HepG2 (cell line): Measurements from ENCODE around the gene CHKA. TPM values are rescaled to one million over a fixed set of nuclear protein-coding genes. Genes with fewer than 3 reads are reported as not detected.

Experiments
- CREB1 ChIP-seq, 2 experiments: fragments of 450-650 bp in 1 of 2; IDR thresholded peaks; 2 replicates each; pipeline ENCODE4 v1.6.1; 2016 to 2017; ENCODE audit warnings: control low read depth in 1 of 2, mild to moderate bottlenecking in 1 of 2, missing compliant biosample characterization in 1 of 2, missing genetic modification characterization in 1 of 2
- ISL2 ChIP-seq: sonication (generic); formaldehyde crosslinking; IDR thresholded peaks from 2 replicates; pipeline ENCODE4 v1.5.0; 2020; ENCODE audit warnings: missing genetic modification reagents
- KLF9 ChIP-seq: IDR thresholded peaks from 2 replicates; pipeline ENCODE4 v1.6.1; 2016; ENCODE audit warnings: low read depth
- MYC ChIP-seq: sonication (generic); formaldehyde crosslinking; IDR thresholded peaks from 2 replicates; pipeline ENCODE4 v1.9.0; 2021; ENCODE audit warnings: missing genetic modification reagents, borderline replicate concordance
- MYNN ChIP-seq: sonication (generic); formaldehyde crosslinking; IDR thresholded peaks from 2 replicates; pipeline ENCODE4 v1.4.0; 2020; ENCODE audit warnings: mild to moderate bottlenecking, low read depth, missing genetic modification reagents
- TCF7 ChIP-seq: sonication (generic); IDR thresholded peaks from 2 replicates; pipeline ENCODE4 v1.6.1; 2016; ENCODE audit warnings: antibody characterized with exemption, low read depth
- U2AF2 ChIP-seq: fragments of 200-400 bp; formaldehyde crosslinking; IDR thresholded peaks from 2 replicates; pipeline ENCODE4 v1.6.1; 2017; ENCODE audit warnings: low read depth, mild to moderate bottlenecking, low read length
- ZNF446 ChIP-seq: sonication (generic); formaldehyde crosslinking; IDR thresholded peaks from 2 replicates; pipeline ENCODE4 v1.5.0; 2020; ENCODE audit warnings: mild to moderate bottlenecking, missing genetic modification reagents
- ZNF484 ChIP-seq: sonication (generic); formaldehyde crosslinking; IDR thresholded peaks from 2 replicates; pipeline ENCODE4 v1.5.1; 2020; ENCODE audit warnings: mild to moderate bottlenecking, low read depth, missing genetic modification reagents, borderline replicate concordance
- ZNF761 ChIP-seq: sonication (generic); formaldehyde crosslinking; conservative IDR thresholded peaks from 2 replicates; pipeline ENCODE4 v1.4.0; 2020; ENCODE audit warnings: mild to moderate bottlenecking, missing genetic modification reagents
- polyA plus RNA-seq, 8 experiments: library from polyadenylated mRNA; depleted of rRNA in 3 of 8; stranded (reverse) in 7 of 8; unstranded in 1 of 8; fragments of >200 nt; fragmentation: Illumina TruSeq in 4 of 8; extraction: Trizol in 4 of 8; gene quantifications; 2 replicates each; pipeline versions ENCODE4 v1.2.1 to v1.2.3, GENCODE V29; 2011 to 2016; ENCODE audit warnings: low read depth in 4 of 8, missing spikeins in 1 of 8, mixed read lengths in 1 of 8; ENCODE audit not compliant: insufficient read depth in 1 of 8
- total RNA-seq, 5 experiments: library from RNA; depleted of rRNA; stranded (reverse); fragments of >200 nt; fragmentation: Illumina TruSeq; extraction: Trizol; gene quantifications; 2 replicates each; pipeline ENCODE4 v1.2.3, GENCODE V29; 2016; ENCODE audit warnings: low read depth in 1 of 5
- TF ChIP-seq, protein P1 (sequence below), 2 experiments: fragments of 450-650 bp in 1 of 2; sonication (generic) in 1 of 2; formaldehyde crosslinking; IDR thresholded peaks; 2 replicates each; pipeline versions ENCODE4 v1.5.0 to v1.8.0; 2020 to 2022; ENCODE audit warnings: mild to moderate bottlenecking in 1 of 2, missing genetic modification reagents in 1 of 2
- TF ChIP-seq, protein P2 (sequence below), 2 experiments: fragments of 450-650 bp in 1 of 2; sonication (generic) in 1 of 2; formaldehyde crosslinking in 1 of 2; IDR thresholded peaks; 2 replicates each; pipeline versions ENCODE4 v1.6.1 to v1.8.0; 2016 to 2022; ENCODE audit warnings: antibody characterized with exemption in 1 of 2, mild to moderate bottlenecking in 1 of 2, missing genetic modification reagents in 1 of 2
- TF ChIP-seq, protein P3 (sequence below): IDR thresholded peaks from 2 replicates; pipeline ENCODE4 v1.6.1; 2016; ENCODE audit warnings: missing compliant biosample characterization, missing genetic modification reagents, borderline replicate concordance
- TF ChIP-seq, protein P4 (sequence below): sonication (generic); formaldehyde crosslinking; IDR thresholded peaks from 2 replicates; pipeline ENCODE4 v1.8.0; 2022; ENCODE audit warnings: missing genetic modification reagents, mild to moderate bottlenecking, moderate library complexity, borderline replicate concordance

CHKA gene
- total and polyA plus RNA-seq, 2 of the 13 experiments (the other 11 are each of a cell fraction or from before 2014, with no cell fraction given), result 71.6 to 92.7 TPM

DNA sequence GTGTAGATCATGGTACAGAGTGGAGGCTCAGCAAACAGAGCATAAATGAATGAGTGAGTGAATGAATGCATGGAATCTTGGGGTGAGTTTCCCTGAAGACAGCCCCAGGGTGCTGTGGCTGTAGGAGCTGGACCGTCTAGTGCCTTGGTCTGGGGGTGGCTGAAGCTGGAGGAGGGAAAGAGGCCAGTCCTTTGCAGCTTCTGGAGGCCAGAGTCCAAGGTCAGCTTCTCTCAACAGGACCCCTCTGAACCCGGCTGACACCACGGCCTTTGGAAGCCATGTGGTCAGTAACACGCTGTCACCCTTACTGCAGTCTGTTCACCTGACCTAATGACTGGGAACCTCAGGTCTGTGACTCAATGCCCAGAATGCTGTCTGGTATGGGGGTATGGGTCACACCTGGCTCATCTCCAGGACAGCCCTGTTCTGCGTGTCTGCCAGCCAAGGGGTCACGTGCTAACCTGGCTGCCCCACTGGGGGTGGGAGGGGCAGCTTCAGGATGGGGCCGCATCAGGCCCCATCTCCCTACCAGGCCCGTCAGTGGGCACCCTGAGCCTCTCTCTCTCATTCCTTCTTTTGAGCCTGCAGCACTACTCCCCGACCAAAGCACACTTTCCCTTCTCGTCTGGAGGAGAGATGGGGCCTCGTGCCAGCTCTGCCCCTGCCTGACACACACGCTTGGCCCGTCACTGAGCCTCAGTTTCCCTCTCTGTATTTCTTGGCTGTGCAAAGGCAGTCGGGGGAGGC is 24.1 kb upstream of the CHKA start (continued):
- no peak for TF ChIP-seq ISL2 (CRISPR knock-in tag)
- TF ChIP-seq, protein P1, sequence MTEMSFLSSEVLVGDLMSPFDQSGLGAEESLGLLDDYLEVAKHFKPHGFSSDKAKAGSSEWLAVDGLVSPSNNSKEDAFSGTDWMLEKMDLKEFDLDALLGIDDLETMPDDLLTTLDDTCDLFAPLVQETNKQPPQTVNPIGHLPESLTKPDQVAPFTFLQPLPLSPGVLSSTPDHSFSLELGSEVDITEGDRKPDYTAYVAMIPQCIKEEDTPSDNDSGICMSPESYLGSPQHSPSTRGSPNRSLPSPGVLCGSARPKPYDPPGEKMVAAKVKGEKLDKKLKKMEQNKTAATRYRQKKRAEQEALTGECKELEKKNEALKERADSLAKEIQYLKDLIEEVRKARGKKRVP (CRISPR knock-in tag; IDR thresholded peaks at IDR 0.05), result no peak
- TF ChIP-seq MYC, result peak; percentile 96
- TF ChIP-seq U2AF2, result no peak
- TF ChIP-seq ZNF484, result no peak
- peak; percentile 67; the same call in 1 of the 2 replicates for TF ChIP-seq ZNF761 (CRISPR knock-in tag)
- TF ChIP-seq, protein P2, sequence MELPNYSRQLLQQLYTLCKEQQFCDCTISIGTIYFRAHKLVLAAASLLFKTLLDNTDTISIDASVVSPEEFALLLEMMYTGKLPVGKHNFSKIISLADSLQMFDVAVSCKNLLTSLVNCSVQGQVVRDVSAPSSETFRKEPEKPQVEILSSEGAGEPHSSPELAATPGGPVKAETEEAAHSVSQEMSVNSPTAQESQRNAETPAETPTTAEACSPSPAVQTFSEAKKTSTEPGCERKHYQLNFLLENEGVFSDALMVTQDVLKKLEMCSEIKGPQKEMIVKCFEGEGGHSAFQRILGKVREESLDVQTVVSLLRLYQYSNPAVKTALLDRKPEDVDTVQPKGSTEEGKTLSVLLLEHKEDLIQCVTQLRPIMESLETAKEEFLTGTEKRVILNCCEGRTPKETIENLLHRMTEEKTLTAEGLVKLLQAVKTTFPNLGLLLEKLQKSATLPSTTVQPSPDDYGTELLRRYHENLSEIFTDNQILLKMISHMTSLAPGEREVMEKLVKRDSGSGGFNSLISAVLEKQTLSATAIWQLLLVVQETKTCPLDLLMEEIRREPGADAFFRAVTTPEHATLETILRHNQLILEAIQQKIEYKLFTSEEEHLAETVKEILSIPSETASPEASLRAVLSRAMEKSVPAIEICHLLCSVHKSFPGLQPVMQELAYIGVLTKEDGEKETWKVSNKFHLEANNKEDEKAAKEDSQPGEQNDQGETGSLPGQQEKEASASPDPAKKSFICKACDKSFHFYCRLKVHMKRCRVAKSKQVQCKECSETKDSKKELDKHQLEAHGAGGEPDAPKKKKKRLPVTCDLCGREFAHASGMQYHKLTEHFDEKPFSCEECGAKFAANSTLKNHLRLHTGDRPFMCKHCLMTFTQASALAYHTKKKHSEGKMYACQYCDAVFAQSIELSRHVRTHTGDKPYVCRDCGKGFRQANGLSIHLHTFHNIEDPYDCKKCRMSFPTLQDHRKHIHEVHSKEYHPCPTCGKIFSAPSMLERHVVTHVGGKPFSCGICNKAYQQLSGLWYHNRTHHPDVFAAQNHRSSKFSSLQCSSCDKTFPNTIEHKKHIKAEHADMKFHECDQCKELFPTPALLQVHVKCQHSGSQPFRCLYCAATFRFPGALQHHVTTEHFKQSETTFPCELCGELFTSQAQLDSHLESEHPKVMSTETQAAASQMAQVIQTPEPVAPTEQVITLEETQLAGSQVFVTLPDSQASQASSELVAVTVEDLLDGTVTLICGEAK (IDR thresholded peaks at IDR 0.05), result no peak
- TF ChIP-seq, protein P2 (CRISPR knock-in tag; IDR thresholded peaks at IDR 0.05), result peak; percentile 69; the same call in 1 of the 2 replicates
- TF ChIP-seq, protein P3, sequence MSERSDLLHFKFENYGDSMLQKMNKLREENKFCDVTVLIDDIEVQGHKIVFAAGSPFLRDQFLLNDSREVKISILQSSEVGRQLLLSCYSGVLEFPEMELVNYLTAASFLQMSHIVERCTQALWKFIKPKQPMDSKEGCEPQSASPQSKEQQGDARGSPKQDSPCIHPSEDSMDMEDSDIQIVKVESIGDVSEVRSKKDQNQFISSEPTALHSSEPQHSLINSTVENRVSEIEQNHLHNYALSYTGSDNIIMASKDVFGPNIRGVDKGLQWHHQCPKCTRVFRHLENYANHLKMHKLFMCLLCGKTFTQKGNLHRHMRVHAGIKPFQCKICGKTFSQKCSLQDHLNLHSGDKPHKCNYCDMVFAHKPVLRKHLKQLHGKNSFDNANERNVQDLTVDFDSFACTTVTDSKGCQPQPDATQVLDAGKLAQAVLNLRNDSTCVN (CRISPR knock-in tag), result peak; percentile 87
- no peak for TF ChIP-seq ZNF446 (CRISPR knock-in tag)
- TF ChIP-seq TCF7, result no peak; the same call in 1 of the 2 replicates
- peak; percentile 64; the same call in 1 of the 2 replicates for TF ChIP-seq CREB1 (IDR thresholded peaks at IDR 0.05)
- TF ChIP-seq CREB1 (CRISPR knock-in tag; IDR thresholded peaks at IDR 0.05), result peak; percentile 60; the same call in 1 of the 2 replicates
- TF ChIP-seq KLF9 (CRISPR knock-in tag), result 0 out of 2 replicates have a peak, but pooled peaks have one; percentile 68
- TF ChIP-seq, protein P4, sequence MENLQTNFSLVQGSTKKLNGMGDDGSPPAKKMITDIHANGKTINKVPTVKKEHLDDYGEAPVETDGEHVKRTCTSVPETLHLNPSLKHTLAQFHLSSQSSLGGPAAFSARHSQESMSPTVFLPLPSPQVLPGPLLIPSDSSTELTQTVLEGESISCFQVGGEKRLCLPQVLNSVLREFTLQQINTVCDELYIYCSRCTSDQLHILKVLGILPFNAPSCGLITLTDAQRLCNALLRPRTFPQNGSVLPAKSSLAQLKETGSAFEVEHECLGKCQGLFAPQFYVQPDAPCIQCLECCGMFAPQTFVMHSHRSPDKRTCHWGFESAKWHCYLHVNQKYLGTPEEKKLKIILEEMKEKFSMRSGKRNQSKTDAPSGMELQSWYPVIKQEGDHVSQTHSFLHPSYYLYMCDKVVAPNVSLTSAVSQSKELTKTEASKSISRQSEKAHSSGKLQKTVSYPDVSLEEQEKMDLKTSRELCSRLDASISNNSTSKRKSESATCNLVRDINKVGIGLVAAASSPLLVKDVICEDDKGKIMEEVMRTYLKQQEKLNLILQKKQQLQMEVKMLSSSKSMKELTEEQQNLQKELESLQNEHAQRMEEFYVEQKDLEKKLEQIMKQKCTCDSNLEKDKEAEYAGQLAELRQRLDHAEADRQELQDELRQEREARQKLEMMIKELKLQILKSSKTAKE (CRISPR knock-in tag), result peak; percentile 95
- TF ChIP-seq MYNN (CRISPR knock-in tag), result no peak
